A549 (cell line): ENCODE results near the gene OTOG. TPM values are rescaled to one million over a fixed set of nuclear protein-coding genes. Genes with fewer than 3 reads are reported as not detected.

Source experiments
- ATAC-seq, 2 experiments: fragments of 200-7000 bp in 1 of 2; fragments of >200 bp in 1 of 2; cut with Nextera tagmentation in 1 of 2; cut with Tn5 transposase in 1 of 2; 3 replicates each; pipeline versions ENCODE4 v1.8.0 to v1.9.1; 2018 to 2020; ENCODE audit warnings: mild to moderate bottlenecking in 1 of 2, moderate library complexity in 1 of 2
- CTCF ChIA-PET: fragments of 300-600 bp; sonication (Branson Sonifier 250); formaldehyde crosslinking; extraction: SDS; loops from one replicate; lab custom pipeline; 2021; ENCODE audit warnings: antibody characterized with exemption, inconsistent platforms; lab: Yijun Ruan, JAX
- POLR2A ChIA-PET: fragments of 350-600 bp; formaldehyde crosslinking; extraction: SDS; loops from one replicate; lab custom pipeline; 2021; ENCODE audit warnings: antibody characterized with exemption, inconsistent platforms; lab: Yijun Ruan, JAX
- DNase-seq, 2 experiments: peaks; one replicate each; pipeline versions ENCODE4 v3.0.0 to v3.0.0-alpha.2; 2011 to 2016; ENCODE audit warnings: low read depth in 1 of 2, low spot score in 1 of 2
- FAIRE-seq: peaks from 2 replicates; lab custom pipeline; 2011; peaks lifted over from hg19 to GRCh38; lab: Jason Lieb, UNC
- H3K27ac ChIP-seq, 2 experiments: fragments of >200 bp; sonication (Bioruptor Twin); formaldehyde crosslinking; 3 replicates each; pipeline ENCODE4 v1.5.1; 2016 to 2017
- H3K4me1 ChIP-seq: fragments of >200 bp; sonication (Bioruptor Twin); formaldehyde crosslinking; 3 replicates; pipeline ENCODE4 v1.6.1; 2016
- H3K4me2 ChIP-seq: fragments of >200 bp; sonication (Bioruptor Twin); formaldehyde crosslinking; 3 replicates; pipeline ENCODE4 v1.6.1; 2016
- H3K4me3 ChIP-seq: fragments of >200 bp; sonication (Bioruptor Twin); formaldehyde crosslinking; 3 replicates; pipeline ENCODE4 v1.5.1; 2016
- H3K9me3 ChIP-seq: fragments of >200 bp; sonication (Bioruptor Twin); formaldehyde crosslinking; 3 replicates; pipeline ENCODE4 v1.6.1; 2016
- BHLHE40 ChIP-seq: IDR thresholded peaks from 2 replicates; pipeline ENCODE4 v1.6.1; 2012; ENCODE audit warnings: low read depth, low read length, inconsistent platforms
- CEBPB ChIP-seq, 2 experiments: fragments of >200 bp in 1 of 2; sonication (Bioruptor Twin) in 1 of 2; formaldehyde crosslinking in 1 of 2; IDR thresholded peaks; 2 replicates each; pipeline ENCODE4 v1.6.1; 2012 to 2016
- E2F6 ChIP-seq: IDR thresholded peaks from 2 replicates; pipeline ENCODE4 v1.6.1; 2012; ENCODE audit warnings: low read depth, borderline replicate concordance
- EHF ChIP-seq: fragments of 250-450 bp; sonication (Bioruptor Pico); IDR thresholded peaks from 2 replicates; pipeline ENCODE4 v1.5.0; 2020; ENCODE audit warnings: mild to moderate bottlenecking
- FOSB ChIP-seq: fragments of 250-450 bp; sonication (Bioruptor Pico); IDR thresholded peaks from 2 replicates; pipeline ENCODE4 v1.5.0; 2020; ENCODE audit warnings: mild to moderate bottlenecking, moderate library complexity
- GATA3 ChIP-seq: IDR thresholded peaks from 2 replicates; pipeline ENCODE4 v1.6.1; 2012; ENCODE audit warnings: borderline replicate concordance
- KDM1A ChIP-seq: fragments of 200-600 bp; sonication (generic); IDR thresholded peaks from 2 replicates; pipeline ENCODE4 v1.6.1; 2016; ENCODE audit warnings: low read depth, mild to moderate bottlenecking
- MAX ChIP-seq: IDR thresholded peaks from 2 replicates; pipeline ENCODE4 v1.6.1; 2012
- NFE2L2 ChIP-seq: fragments of 150-350 bp; conservative IDR thresholded peaks from 2 replicates; pipeline ENCODE4 v1.6.1; 2014; ENCODE audit warnings: low read length
- PHF8 ChIP-seq: fragments of 200-600 bp; sonication (generic); IDR thresholded peaks from 2 replicates; pipeline ENCODE4 v1.6.1; 2016; ENCODE audit warnings: low read depth, mild to moderate bottlenecking, antibody characterized with exemption, moderate library complexity, borderline replicate concordance
- RARB ChIP-seq: fragments of 250-450 bp; sonication (Bioruptor Pico); IDR thresholded peaks from 2 replicates; pipeline ENCODE4 v1.8.0; 2021; ENCODE audit warnings: mild to moderate bottlenecking, moderate library complexity
- RNF2 ChIP-seq: fragments of 200-600 bp; sonication (generic); IDR thresholded peaks from 2 replicates; pipeline ENCODE4 v1.6.1; 2016; ENCODE audit warnings: low read depth, mild to moderate bottlenecking, antibody characterized with exemption, moderate library complexity, borderline replicate concordance
- TP53 ChIP-seq: fragments of 250-450 bp; sonication (Bioruptor Pico); IDR thresholded peaks from 2 replicates; pipeline ENCODE4 v1.5.0; 2021; ENCODE audit warnings: mild to moderate bottlenecking, moderate library complexity
- ZC3H11A ChIP-seq: fragments of 450-650 bp; IDR thresholded peaks from 2 replicates; pipeline ENCODE4 v1.6.1; 2014; ENCODE audit warnings: antibody characterized with exemption, mild to moderate bottlenecking
- ZNF302 ChIP-seq: fragments of 250-450 bp; sonication (Bioruptor Pico); IDR thresholded peaks from 2 replicates; pipeline ENCODE4 v1.9.0; 2021; ENCODE audit warnings: inconsistent platforms, mild to moderate bottlenecking, moderate library complexity
- ZSCAN20 ChIP-seq: fragments of 250-450 bp; sonication (Bioruptor Pico); IDR thresholded peaks from 2 replicates; pipeline ENCODE4 v1.8.0; 2022; ENCODE audit warnings: mild to moderate bottlenecking, moderate library complexity
- WGBS: methylation state at CpG from one replicate; pipeline ENCODE4 v1.1.6; 2017; ENCODE audit errors: missing lambda C conversion rate; 5-methylcytosine and 5-hydroxymethylcytosine counted together
- polyA plus RNA-seq, 4 experiments: library from polyadenylated mRNA; depleted of rRNA in 3 of 4; stranded (reverse); fragments of >200 nt; fragmentation: RNase III in 1 of 4; extraction: RNeasy Plus Mini Kit Qiagen cat#74134 plus additional on column Dnase treatment in 1 of 4; gene quantifications; 2 replicates in 3 of 4; 3 replicates in 1 of 4; pipeline ENCODE4 v1.2.3, GENCODE V29; 2011 to 2017
- TF ChIP-seq, protein P1 (sequence below): fragments of 250-450 bp; sonication (Bioruptor Pico); IDR thresholded peaks from 2 replicates; pipeline ENCODE4 v1.5.0; 2020; ENCODE audit warnings: low read depth, mild to moderate bottlenecking, moderate library complexity
- TF ChIP-seq, protein P2 (sequence below): fragments of >200 bp; sonication (Bioruptor Twin); formaldehyde crosslinking; IDR thresholded peaks from 3 replicates; pipeline ENCODE4 v1.6.1; 2016

The OTOG gene
- polyA plus RNA-seq, 2 of the 4 experiments (the other 2 are of a cell fraction) = not detected

GRCh38 chr11:17643506-17644405 lies 96.7 kb downstream of the OTOG start:
- Histone ChIP-seq H3K4me1 (no peaks in the 10 kb centered on the region), H3K9me3 (peaks cover 8% of the 10 kb centered on the region; the same call in 2 of the 3 replicates), H3K27ac (no peak overlapping the region), H3K4me3 (no peak overlapping the region), H3K4me2 (no peak overlapping the region)
- ATAC-seq = no peak
- TF ChIP-seq EHF (CRISPR knock-in tag) (no peak), ZNF302 (CRISPR knock-in tag) (no peak), RARB (CRISPR knock-in tag) (no peak), FOSB (CRISPR knock-in tag) (no peak), ZSCAN20 (CRISPR knock-in tag) (no peak), CEBPB (IDR thresholded peaks at IDR 0.05) (no peak), RNF2 (no peak), E2F6 (no peak), TP53 (CRISPR knock-in tag) (no peak), GATA3 (no peak), BHLHE40 (no peak), PHF8 (no peak), ZC3H11A (no peak), KDM1A (no peak), MAX (no peak)
- TF ChIP-seq, protein P1, sequence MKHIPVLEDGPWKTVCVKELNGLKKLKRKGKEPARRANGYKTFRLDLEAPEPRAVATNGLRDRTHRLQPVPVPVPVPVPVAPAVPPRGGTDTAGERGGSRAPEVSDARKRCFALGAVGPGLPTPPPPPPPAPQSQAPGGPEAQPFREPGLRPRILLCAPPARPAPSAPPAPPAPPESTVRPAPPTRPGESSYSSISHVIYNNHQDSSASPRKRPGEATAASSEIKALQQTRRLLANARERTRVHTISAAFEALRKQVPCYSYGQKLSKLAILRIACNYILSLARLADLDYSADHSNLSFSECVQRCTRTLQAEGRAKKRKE (CRISPR knock-in tag) = no peak
- TF ChIP-seq, protein P2, sequence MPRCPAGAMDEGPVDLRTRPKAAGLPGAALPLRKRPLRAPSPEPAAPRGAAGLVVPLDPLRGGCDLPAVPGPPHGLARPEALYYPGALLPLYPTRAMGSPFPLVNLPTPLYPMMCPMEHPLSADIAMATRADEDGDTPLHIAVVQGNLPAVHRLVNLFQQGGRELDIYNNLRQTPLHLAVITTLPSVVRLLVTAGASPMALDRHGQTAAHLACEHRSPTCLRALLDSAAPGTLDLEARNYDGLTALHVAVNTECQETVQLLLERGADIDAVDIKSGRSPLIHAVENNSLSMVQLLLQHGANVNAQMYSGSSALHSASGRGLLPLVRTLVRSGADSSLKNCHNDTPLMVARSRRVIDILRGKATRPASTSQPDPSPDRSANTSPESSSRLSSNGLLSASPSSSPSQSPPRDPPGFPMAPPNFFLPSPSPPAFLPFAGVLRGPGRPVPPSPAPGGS = no peak
- 36% methylated on average over 6 of the region's 14 CpGs for WGBS
- POLR2A ChIA-PET = no interaction called here
- CTCF ChIA-PET = interaction anchor here (1.2 to 1.5 kb wide), 2 partner anchors 9 kb away, joined by 3 read pairs; no protein-coding TSS in a partner anchor
- no peak for DNase-seq
- no peak for FAIRE-seq

GRCh38 chr11:17645190-17645970 lies 98.3 kb downstream of the OTOG start:
- CTCF ChIA-PET = no interaction called here
- ATAC-seq = no peak
- WGBS = 58% methylated on average over 8 of the region's 15 CpGs

More at GRCh38 chr11:17645190-17645970, 98.3 kb downstream of the OTOG start:
- DNase-seq = no peak
- no peak for TF ChIP-seq NFE2L2
- TF ChIP-seq, all 56 proteins: peak for 0
- no peak for FAIRE-seq
- no peak overlapping the region for H3K4me3 ChIP-seq
- H3K4me2 ChIP-seq = no peak overlapping the region
- peaks cover 8% of the 10 kb centered on the region; the same call in 2 of the 3 replicates for H3K9me3 ChIP-seq
- H3K27ac ChIP-seq = no peak overlapping the region
- H3K4me1 ChIP-seq = no peaks in the 10 kb centered on the region
- POLR2A ChIA-PET = no interaction called here
